NCI-H2171 (cell line): ENCODE results near the gene FASN.
"Not testable (repeated sequence)": the region's sequence is repeated elsewhere in the genome, so short reads cannot be mapped to it uniquely, and the experiment has no call there.

Experiments used
- DNase-seq: peaks from one replicate; lab custom pipeline; 2025; lab: John Stamatoyannopoulos, UW

FASN gene

DNA sequence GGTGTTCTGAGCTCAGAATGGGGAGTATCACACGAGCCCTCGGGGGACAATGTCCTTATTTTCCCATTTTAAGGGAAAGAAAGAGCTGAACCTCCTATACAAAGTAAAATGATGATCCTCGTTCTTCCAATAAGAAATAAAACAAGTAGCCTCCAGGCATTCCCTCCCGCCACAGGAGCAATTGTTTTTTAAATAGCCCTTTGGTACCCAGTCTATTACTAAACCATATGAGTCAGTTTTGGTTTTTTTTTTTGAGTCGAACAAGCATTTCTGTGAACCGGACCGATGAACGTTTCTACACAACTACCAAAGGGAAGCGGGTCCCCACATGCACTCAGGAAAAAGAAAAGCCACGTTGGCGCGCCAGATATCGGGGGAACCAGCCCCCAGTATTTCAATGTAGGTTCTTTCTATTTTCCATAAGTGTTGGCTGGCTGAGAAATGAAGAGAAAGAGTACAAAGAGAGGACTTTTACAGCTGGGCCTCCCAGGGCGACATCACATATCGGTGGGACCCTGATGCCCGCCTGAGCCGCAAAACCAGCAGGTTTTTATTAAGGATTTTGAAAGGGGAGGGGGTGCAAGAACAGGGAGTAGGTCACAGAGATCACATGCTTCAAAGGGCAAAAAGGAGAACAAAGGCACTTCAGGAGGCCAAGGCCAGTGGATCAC, 56.8 kb downstream of the FASN start:
- DNase-seq, result no peak

DNA sequence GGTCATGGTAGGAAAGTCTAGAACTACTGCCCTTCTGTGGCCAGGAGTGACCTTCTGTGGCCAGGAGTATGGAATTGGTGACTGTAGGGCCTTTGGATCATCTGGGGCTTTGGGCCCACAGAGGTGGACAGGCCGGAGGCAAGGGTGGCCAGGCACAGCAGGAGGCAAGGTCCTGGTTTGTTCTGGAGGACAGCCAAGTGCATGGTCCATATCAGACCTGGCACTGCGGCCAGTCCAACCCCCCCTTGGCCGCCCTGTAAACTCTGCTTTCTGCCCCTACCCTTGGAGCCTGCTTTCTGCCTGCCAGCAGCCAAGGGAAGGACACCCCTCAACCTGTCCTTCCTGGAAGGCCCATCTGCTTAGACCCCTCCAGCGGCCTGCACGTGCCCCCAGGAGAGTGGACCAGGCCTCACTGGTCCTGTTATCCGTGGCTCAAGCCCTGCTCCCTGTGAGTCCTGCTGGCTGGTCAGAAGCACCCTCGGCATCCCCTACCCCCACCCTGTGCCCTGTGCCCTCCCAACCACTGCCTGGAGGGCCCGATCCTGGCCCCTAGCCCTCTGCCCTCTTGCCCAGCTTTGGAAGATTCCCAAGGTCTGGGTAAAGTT, 58.2 kb downstream of the FASN start:
- DNase-seq, result no peak

DNA sequence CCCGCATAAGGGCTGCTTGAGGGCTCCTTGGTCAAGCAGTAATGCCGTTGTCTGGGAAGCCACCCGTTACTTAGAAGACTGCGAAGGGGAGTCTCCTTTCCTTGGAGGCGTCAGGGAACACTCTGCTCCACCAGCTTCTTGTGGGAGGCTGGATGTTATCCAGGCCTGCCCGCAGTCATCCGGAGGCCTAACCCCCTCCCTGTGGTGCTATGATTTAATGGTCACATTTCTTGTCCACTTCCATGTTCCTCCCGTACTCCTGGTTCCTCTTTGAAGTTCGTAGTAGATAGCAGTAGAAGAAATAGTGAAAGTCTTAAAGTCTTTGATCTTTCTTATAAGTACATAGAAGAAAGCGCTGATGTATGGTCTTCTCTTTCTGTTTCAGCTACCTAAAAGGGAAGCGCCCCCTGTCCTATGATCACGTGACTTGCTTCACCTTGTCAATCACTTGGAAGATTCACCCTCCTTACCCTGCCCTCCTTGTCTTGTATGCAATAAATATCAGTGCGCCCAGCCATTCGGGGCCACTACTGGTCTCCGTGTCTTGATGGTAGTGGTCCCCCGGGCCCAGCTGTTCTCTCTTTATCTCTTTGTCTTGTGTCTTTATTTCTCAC, 59.1 kb downstream of the FASN start:
- not testable (repeated sequence) for DNase-seq

DNA sequence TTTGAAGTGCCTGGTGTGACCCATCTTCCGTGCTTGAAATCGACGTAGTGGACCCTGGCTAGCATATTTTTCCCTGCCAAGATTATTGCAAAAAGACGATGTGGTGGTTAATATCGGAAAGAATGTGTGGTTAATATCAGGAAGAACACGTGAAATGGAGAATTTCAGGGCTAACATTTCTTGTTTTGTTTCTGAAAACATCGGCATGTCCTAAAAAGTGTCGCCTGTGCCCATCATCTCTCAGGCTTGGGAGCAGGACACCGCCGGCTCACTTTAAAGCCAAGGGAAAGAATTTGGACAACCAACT, 60.2 kb downstream of the FASN start:
- no peak for DNase-seq

DNA sequence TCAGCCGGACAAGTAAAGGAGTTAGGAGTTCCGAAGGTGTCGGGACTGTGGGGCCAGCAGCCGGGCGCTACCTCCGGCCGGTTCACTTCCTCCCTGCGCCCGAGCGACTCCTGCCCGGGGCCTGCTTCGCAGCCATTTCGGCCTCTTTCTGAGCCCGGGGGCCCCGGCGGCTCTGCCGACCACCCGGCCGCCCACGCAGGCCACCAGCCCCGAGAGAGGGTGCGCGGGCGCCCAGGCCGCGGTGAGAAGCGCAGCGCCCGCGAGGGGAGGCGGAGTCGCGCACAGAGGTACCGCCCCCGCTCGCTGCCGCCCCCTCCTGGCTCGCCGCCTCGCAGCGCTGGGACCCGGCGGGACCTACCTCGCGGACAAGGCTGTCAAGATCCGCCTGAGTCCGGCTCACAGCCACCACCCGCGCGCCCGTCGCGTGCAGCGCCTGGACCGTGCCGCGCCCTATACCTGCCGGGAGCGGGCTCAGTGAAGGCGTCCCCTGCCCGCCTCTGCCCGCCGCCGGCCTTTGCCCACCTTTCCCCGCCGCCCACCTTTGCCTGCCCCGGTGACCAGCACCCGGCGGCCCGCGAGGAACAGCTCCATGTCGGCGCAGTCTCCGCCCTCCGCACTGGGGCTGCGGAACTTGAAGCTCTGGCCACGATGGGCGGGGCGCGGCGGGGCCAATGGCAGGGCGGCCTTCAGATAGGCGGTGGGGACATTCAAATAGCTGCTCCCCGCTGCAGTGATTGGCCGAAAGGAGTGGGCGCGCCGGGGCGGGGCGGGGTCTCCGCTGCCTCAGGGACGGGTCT, 60.7 kb downstream of the FASN start, which contains the start of gene DCXR:
DCXR (minus strand) TSS at position 606 of the 797 bp plus-strand sequence; CDS start at position 591, 15 bp downstream.
- peak; percentile 92 for DNase-seq

DNA sequence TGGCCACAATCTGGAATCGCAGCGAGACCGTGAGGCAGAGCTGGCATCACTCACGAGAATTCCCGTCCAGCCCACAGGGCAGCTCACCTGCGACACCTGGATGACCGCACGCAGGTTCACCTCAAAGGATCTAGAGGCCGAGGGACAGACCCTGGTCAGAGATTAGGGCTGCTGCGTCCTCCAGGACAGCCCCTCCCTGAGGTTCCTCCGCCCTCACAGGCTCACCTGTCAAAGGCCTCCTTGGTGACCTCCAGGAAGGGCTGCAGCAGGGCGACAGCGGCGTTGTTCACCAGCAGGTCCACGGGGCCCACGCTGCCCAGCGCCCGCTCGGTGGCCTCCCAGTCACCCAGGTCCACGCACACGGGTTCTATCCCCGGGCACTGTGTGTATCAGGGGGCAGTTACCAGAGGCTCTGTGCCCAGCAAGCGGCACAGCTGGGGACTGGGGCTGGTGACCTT, 61.4 kb downstream of the FASN start:
- no peak for DNase-seq

DNA sequence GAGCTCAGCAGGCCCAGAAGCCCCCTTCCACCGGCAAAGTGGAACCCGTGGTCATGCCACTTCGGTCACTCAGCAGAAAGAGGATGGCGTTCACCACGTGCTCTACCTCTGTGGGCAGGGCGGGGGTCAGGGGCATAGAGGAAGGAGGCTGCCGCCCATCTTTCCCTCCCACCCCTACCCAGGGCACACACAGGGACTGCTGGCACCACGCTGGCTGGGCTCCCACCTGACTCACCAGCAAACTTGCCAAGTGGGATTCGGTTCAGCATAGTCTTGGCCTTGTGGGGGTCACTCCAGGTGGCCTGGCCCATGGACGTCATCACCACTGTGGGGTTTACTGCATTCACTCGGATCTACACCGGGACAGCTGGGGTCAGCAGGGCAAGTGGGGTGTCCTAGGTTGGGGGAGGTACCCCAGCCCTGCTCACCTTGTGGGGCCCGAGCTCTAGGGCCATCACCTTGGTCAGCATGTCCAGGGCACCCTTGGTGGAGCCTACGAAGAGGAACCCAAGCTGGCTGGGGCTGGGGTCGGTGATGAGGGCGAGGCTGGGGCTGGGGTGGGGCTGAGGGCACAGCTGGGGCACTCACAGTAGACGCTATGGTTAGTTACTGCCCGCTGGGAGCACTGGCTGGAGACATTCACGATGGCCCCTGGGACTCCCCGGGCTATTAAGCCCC, 61.9 kb downstream of the FASN start:
- DNase-seq, result no peak

DNA sequence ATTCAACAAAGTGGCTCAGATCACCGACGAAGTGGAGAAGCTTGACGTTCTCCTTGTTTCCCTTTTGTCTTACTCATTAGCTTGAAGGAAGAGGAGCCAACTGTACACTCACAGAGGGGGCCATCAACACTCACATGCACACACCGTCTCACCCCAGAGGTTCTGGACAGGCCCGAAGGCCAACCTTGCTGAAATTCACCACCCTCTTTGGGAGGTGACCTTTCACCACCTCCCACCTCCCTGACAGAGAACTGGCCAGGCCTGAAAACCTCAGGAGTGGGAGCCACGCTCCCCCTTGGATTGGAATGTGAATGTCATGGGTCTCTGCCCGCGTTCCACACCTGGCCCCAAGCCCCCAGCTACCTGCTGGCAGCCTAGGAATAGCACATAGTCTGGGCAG, 62.5 kb downstream of the FASN start:
- no peak for DNase-seq

DNA sequence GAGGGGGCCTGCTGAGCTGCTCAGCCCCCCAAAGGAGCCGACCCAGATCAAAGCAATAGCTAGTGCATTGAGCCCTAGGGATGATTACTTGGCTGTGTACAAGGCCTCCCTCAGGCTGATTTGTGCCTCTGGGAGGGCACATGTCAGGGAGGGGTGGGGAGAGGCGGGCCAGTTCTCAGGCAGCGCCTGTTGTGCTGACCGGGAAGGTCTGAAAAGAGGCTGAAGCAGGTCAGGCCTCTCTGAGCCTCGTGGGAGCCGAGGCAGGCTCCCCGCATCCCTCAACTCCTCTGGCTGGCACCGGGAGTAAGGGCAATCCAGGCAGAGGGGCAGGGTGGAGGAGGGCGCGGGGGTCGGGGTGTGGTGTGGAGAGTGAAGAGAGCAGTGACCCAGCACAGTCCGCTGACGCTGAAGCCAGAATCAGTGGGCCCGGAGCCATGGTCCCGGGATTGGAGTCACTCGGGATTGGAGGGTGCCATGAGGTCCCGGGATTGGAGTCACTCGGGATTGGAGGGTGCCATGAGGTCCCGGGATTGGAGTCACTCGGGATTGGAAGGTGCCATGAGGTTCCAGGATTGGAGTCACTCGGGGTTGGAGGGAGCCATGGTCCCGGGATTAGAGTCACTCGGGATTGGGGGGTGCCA, 63.5 kb downstream of the FASN start:
- no peak for DNase-seq

DNA sequence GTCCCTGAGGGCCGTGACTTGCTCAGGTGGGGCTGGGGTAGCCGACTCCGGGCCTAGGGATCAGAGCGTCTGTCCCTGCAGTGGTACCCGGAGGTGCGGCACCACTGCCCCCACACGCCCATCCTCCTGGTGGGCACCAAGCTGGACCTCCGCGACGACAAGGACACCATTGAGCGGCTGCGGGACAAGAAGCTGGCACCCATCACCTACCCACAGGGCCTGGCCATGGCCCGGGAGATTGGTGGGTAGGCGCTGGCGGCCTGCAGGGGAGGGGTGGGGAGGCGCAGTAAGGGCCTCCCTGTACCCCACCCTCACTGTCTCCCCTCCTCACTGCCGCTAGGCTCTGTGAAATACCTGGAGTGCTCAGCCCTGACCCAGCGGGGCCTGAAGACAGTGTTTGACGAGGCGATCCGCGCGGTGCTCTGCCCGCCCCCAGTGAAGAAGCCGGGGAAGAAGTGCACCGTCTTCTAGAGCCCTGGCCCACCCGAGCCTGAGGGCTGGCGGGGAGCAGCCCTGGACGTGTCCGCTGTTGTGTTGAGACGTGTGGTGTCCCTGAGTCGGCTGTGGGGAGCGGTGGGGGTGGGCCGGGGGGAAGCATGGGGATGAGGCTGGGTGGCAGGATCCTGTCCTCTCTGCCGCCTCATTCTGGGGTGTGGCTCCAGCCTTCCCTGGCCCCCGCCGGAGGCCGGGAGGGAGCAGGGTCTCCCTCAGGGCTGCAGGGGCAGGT, 64.5 kb downstream of the FASN start:
- no peak for DNase-seq

DNA sequence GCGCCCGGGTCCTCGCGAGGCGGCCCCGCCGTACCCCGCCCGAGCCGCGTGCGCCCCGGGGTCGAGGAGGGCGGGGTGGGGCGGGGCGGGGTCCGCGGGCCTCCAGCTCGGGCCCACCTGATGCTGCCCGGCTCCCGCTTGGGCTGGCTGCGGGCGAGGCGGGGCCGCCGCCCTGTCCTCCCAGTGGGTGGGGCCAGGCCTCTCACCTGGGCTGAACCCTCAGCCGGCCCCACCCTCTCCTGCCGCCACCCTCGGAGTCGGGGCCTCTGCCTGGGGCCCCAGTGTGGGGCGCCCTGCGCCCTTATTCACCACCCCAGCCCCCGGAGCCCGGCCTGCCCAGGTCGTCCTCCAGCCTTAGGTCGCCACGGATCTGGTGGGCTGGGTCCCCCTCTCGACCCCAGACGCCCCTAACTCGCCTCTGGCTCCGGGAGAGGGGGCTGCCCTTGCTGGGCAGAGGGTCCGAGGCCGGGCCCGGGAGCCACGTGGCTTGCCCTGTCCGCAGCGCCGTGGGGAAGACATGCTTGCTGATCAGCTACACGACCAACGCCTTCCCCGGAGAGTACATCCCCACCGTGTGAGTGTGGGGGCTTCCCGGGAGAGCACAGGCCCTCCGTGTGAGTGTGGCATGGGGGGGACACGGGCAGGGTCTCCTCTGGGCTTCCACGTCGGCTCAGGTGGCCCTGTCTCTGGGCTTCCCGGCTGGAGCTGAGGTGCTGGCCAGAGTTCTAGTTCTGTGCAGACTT, 66.0 kb downstream of the FASN start:
- peak; percentile 54 for DNase-seq

DNA sequence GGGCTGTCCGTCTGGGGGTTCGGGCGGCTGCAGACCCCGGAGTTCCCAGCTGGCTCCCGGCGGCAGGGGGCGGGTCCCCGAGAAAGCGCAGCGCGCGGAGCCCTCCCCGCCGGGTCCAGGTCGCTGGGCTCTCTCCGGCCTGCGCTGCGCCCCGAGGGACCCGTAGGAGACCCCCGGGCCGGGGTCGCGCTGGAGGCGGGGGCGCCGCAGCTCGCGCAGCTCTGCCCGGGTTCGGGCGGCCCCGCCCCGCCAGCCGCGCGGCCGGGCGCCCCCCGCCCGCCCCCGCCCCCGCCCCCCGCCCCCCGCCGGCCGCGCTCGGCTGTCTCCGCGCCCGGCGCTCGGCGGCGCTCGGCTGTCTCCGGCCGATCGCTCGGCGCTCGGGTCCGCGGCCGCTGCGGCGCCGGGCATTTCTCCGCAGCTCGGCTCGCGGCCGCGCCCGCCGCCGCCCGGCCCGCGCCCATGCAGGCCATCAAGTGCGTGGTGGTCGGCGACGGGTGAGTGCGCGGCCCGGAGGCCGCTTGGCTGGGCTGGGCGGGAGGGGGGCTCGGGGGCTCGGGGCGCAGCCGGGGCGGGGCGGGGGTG, 66.6 kb downstream of the FASN start, which contains the start of gene RAC3:
RAC3 (plus strand) TSS at position 376 of the 582 bp plus-strand sequence; CDS start at position 460, 84 bp downstream.
- DNase-seq, result peak; percentile 39

DNA sequence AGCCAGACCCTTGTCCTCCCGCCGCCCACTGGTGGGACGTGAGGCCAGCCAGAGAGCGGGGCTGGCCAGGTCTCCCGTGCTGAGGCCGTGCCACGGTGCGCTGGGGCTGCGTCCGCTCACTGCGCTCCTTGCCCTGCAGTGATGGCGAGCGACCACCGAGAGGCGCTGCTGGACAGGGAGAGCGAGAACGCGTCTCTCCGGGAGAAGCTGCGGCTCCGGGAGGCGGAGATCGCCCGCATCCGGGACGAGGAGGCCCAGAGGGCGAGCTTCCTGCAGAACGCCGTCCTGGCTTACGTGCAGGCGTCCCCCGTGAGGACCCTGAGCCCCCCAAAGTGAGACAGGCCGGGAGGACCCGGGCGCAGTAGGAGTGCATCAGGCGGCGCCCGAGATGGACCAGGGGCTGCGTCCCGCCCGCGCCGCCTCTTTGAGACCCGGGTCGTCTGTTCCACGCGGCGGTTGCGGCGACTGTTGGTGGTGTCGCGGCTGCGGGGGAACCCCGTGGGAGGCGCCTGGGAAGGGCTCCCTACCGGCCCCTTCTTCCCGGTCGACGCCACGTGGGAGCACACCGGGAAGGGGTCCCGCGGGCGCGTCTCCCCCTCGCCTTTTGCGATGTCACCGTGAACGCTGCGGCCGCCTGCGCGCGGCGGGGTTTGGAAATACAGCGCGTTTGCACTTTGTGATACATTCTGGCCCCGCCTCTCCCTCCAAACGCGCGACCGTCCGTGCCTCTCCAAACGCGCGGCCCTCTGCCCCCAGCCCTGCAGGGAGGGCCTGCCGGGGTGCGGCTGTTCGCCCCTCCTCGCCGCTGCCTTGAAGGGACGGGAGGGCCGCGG, 67.3 kb downstream of the FASN start:
- peak; percentile 79 for DNase-seq

DNA sequence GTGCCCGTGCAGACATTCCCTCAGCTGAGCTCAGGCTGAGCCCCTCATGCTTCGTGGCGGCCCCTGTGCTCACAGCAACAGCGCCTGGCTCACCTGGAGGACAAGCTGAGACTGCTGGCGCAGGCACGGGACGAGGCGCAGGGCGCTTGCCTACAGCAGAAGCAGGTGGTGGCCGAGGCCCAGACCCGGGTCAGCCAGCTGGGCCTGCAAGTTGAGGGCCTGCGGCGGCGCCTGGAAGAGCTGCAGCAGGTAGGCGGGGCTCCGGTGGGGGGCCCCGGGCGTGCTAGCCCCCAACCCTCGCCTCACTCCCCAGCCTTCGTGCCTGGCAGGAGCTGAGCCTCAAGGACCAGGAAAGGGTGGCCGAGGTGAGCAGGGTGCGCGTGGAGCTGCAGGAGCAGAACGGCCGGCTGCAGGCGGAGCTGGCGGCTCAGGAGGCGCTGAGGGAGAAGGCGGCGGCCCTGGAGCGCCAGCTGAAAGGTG, 68.0 kb downstream of the FASN start:
- no peak for DNase-seq

DNA sequence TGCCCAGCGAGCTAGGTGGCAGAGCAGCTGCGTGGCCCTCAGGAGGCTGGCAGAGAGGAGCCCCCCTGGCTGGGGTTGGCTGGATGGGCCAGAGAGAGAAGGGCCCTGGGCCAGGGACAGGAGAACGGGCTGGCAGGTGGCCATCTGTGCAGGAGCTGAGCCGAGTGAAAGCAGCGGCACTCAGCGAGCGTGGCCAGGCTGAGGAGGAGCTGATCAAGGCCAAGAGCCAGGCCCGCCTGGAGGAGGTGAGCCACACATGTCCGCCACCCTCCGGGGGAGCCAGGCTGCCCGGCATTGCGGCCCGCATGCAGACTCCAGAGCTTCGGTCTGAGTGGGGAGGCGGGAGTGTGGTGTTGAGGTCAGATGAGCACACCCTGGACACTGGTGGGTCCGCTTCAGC, 68.6 kb downstream of the FASN start:
- no peak for DNase-seq

DNA sequence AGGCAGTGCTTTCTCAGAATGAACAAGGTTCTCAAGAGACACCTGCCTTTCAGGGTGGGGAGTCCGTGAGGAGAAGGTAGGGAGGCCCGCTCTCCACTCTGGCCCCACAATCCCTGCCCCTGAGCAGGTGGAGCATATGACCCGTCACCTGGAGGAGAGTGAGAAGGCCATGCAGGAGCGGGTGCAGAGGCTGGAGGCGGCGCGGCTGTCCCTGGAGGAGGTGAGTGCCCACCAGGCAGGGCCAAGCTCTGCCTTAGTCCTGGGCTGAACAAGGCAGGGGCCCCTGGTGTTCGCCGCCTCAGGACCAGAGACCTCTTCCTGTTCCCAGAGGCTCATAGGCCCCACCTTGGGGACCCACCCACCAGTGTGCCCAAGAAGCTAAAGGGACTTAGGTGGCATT, 69.1 kb downstream of the FASN start:
- DNase-seq, result no peak
